Measurements from ENCODE around the gene ABR.

Gene ABR

GRCh38 chr17:1095853-1096173 is 84.0 kb downstream of the ABR start:
- H3K27me3 ChIP-seq (ENCODE audit: insufficient read depth, low read depth), result no peaks in the 10 kb centered on the region
- peaks cover 18% of the 10 kb centered on the region for H3K4me1 ChIP-seq (ENCODE audit: low read depth, poor library complexity, severe bottlenecking)
- no peaks in the 10 kb centered on the region for H4K20me1 ChIP-seq (ENCODE audit: insufficient read depth)
- H3K36me3 ChIP-seq (ENCODE audit: insufficient read depth), result no peaks in the 10 kb centered on the region
- no peak for TF ChIP-seq CTCF (conservative IDR thresholded peaks at IDR 0.05; ENCODE audit: low read depth, low read length)
- no peaks in the 10 kb centered on the region for H3K79me2 ChIP-seq (ENCODE audit: insufficient read depth, low read depth)
- H3K4me3 ChIP-seq (IDR thresholded peaks at IDR 0.05; ENCODE audit: insufficient read depth, low read depth, low read length), result no peak overlapping the region
- H3K4me2 ChIP-seq, result no peak overlapping the region
- H2AFZ ChIP-seq (ENCODE audit: low read depth), result no peak overlapping the region
- H3K9ac ChIP-seq, result no peak overlapping the region
- H3K27ac ChIP-seq, result no peak overlapping the region

- TF ChIP-seq CTCF (conservative IDR thresholded peaks at IDR 0.05; ENCODE audit: low read depth, low read length), result no peak
- Histone ChIP-seq H2AFZ (ENCODE audit: low read depth) (no peak overlapping the region), H3K4me2 (no peak overlapping the region), H3K27me3 (ENCODE audit: insufficient read depth, low read depth) (no peaks in the 10 kb centered on the region), H3K4me3 (IDR thresholded peaks at IDR 0.05; ENCODE audit: insufficient read depth, low read depth, low read length) (no peak overlapping the region), H4K20me1 (ENCODE audit: insufficient read depth) (no peaks in the 10 kb centered on the region), H3K36me3 (ENCODE audit: insufficient read depth) (no peaks in the 10 kb centered on the region), H3K9ac (no peak overlapping the region), H3K27ac (no peak overlapping the region), H3K4me1 (ENCODE audit: low read depth, poor library complexity, severe bottlenecking) (peaks cover 18% of the 10 kb centered on the region), H3K79me2 (ENCODE audit: insufficient read depth, low read depth) (no peaks in the 10 kb centered on the region)
Observed at GRCh38 chr17:1095090-1095852, 84.5 kb downstream of the ABR start.

GRCh38 chr17:1094591-1094990 is 85.2 kb downstream of the ABR start:
- no peaks in the 10 kb centered on the region for H3K79me2 ChIP-seq (ENCODE audit: insufficient read depth, low read depth)
- H3K27me3 ChIP-seq (ENCODE audit: insufficient read depth, low read depth), result no peaks in the 10 kb centered on the region
- no peak overlapping the region for H3K4me3 ChIP-seq (IDR thresholded peaks at IDR 0.05; ENCODE audit: insufficient read depth, low read depth, low read length)
- no peak overlapping the region for H3K9ac ChIP-seq
- no peak for TF ChIP-seq CTCF (conservative IDR thresholded peaks at IDR 0.05; ENCODE audit: low read depth, low read length)
- H3K36me3 ChIP-seq (ENCODE audit: insufficient read depth), result no peaks in the 10 kb centered on the region
- H3K4me1 ChIP-seq (ENCODE audit: low read depth, poor library complexity, severe bottlenecking), result peaks cover 18% of the 10 kb centered on the region
- H3K4me2 ChIP-seq, result no peak overlapping the region
- no peak overlapping the region for H2AFZ ChIP-seq (ENCODE audit: low read depth)
- H4K20me1 ChIP-seq (ENCODE audit: insufficient read depth), result no peaks in the 10 kb centered on the region
- no peak overlapping the region for H3K27ac ChIP-seq

GRCh38 chr17:1091900-1092299 is 87.9 kb downstream of the ABR start:
- no peaks in the 10 kb centered on the region for H3K36me3 ChIP-seq (ENCODE audit: insufficient read depth)
- no peaks in the 10 kb centered on the region for H3K4me1 ChIP-seq (ENCODE audit: low read depth, poor library complexity, severe bottlenecking)
- no peaks in the 10 kb centered on the region for H4K20me1 ChIP-seq (ENCODE audit: insufficient read depth)
- no peaks in the 10 kb centered on the region for H3K79me2 ChIP-seq (ENCODE audit: insufficient read depth, low read depth)
- no peak for TF ChIP-seq CTCF (conservative IDR thresholded peaks at IDR 0.05; ENCODE audit: low read depth, low read length)
- no peak overlapping the region for H2AFZ ChIP-seq (ENCODE audit: low read depth)
- H3K9ac ChIP-seq, result no peak overlapping the region
- H3K4me3 ChIP-seq (IDR thresholded peaks at IDR 0.05; ENCODE audit: insufficient read depth, low read depth, low read length), result no peak overlapping the region
- no peak overlapping the region for H3K27ac ChIP-seq
- no peak overlapping the region for H3K4me2 ChIP-seq
- no peaks in the 10 kb centered on the region for H3K27me3 ChIP-seq (ENCODE audit: insufficient read depth, low read depth)
